ENCODE data around the gene PLXNB3. TPM values are rescaled to one million over a fixed set of nuclear protein-coding genes. Genes with fewer than 3 reads are reported as not detected.

The PLXNB3 gene
- total RNA-seq, 2 experiments from 2014 or later = not detected

DNA sequence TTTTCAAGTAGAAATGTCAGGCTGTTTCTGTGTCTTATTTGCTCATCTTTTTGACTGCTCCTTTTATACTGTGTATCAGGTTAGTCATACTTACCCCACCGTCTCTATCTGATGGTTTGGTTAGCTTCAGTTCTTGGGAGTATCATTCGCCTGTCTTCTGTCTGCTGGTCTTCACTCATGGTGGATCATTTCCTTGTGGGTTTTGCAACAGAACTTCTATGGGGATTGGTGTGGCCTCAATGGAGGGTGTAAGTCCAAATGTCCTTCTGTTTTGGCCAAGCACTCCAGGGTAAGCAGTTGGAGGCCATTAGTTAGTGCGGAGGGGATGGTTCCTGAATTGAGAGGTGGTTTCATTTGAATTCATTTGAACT is 32.2 kb upstream of the PLXNB3 start:
- H3K9me2 ChIP-seq (ENCODE audit: insufficient read depth, low read length) = no peaks in the 10 kb centered on the region
- no peak overlapping the region for H2AFZ ChIP-seq (ENCODE audit: low read length)
- H3K9me3 ChIP-seq (ENCODE audit: low read length) = no peaks in the 10 kb centered on the region
- intact Hi-C loops (cut with micrococcal nuclease; ENCODE audit: unreplicated experiment) = no loop called here
- H4K20me1 ChIP-seq (ENCODE audit: insufficient read depth, low read length) = no peaks in the 10 kb centered on the region
- H3K79me2 ChIP-seq (ENCODE audit: insufficient read depth, low read depth, low read length) = no peaks in the 10 kb centered on the region
- CTCF ChIA-PET (ENCODE audit: unreplicated experiment) = no interaction called here
- no peak overlapping the region for H3K27ac ChIP-seq (ENCODE audit: low read depth, low read length, poor library complexity, severe bottlenecking)
- H3K4me2 ChIP-seq (ENCODE audit: low read length) = no peak overlapping the region
- POLR2A ChIA-PET = no interaction called here
- TF ChIP-seq, protein P1, sequence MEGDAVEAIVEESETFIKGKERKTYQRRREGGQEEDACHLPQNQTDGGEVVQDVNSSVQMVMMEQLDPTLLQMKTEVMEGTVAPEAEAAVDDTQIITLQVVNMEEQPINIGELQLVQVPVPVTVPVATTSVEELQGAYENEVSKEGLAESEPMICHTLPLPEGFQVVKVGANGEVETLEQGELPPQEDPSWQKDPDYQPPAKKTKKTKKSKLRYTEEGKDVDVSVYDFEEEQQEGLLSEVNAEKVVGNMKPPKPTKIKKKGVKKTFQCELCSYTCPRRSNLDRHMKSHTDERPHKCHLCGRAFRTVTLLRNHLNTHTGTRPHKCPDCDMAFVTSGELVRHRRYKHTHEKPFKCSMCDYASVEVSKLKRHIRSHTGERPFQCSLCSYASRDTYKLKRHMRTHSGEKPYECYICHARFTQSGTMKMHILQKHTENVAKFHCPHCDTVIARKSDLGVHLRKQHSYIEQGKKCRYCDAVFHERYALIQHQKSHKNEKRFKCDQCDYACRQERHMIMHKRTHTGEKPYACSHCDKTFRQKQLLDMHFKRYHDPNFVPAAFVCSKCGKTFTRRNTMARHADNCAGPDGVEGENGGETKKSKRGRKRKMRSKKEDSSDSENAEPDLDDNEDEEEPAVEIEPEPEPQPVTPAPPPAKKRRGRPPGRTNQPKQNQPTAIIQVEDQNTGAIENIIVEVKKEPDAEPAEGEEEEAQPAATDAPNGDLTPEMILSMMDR (conservative IDR thresholded peaks at IDR 0.05; ENCODE audit: low read length) = no peak
- no peak for TF ChIP-seq EZH2phosphoT487 (IDR thresholded peaks at IDR 0.05; ENCODE audit: borderline replicate concordance, low read depth, low read length)
- no peak overlapping the region for H3K4me3 ChIP-seq (ENCODE audit: low read depth, low read length, poor library complexity, severe bottlenecking)
- no peak for DNase-seq (ENCODE audit: low spot score)
- BruUV-seq (replicated peaks) = no TSS peak
- peaks cover 27% of the 10 kb centered on the region for H3K4me1 ChIP-seq (ENCODE audit: insufficient read depth, low read length, poor library complexity, severe bottlenecking)
- no peaks in the 10 kb centered on the region; the same call in 1 of the 2 replicates for H3K36me3 ChIP-seq (ENCODE audit: insufficient read depth, low read length)

DNA sequence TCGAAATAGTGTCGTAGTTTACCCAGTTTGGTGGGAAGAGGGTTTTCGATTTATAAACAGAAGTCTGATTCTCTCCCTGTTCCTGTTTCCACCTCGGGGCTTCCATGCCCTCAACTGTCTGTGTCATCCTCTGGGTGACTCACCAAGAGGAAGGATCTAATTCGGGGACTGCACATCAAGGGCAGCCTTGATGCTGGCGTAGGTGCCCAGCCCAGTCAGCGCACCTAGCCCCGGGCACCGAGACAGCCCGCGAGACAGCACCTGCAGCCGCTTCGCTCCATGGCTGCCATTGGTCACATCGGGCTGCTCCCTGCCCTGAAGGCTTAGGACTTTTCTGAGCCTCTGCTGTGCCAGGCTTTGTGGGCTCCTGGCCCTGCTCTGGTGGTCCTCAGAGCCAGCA is 31.6 kb upstream of the PLXNB3 start:
- Histone ChIP-seq H3K27ac (ENCODE audit: low read depth, low read length, poor library complexity, severe bottlenecking) (no peak overlapping the region), H3K79me2 (ENCODE audit: insufficient read depth, low read depth, low read length) (no peaks in the 10 kb centered on the region), H4K20me1 (ENCODE audit: insufficient read depth, low read length) (no peaks in the 10 kb centered on the region), H3K9me3 (ENCODE audit: low read length) (no peaks in the 10 kb centered on the region), H3K4me3 (ENCODE audit: low read depth, low read length, poor library complexity, severe bottlenecking) (no peak overlapping the region), H3K4me1 (ENCODE audit: insufficient read depth, low read length, poor library complexity, severe bottlenecking) (peaks cover 21% of the 10 kb centered on the region), H3K9me2 (ENCODE audit: insufficient read depth, low read length) (no peaks in the 10 kb centered on the region), H3K4me2 (ENCODE audit: low read length) (no peak overlapping the region), H3K36me3 (ENCODE audit: insufficient read depth, low read length) (no peaks in the 10 kb centered on the region; the same call in 1 of the 2 replicates), H2AFZ (ENCODE audit: low read length) (no peak overlapping the region)
- no TSS peak for BruUV-seq (replicated peaks)
- POLR2A ChIA-PET = no interaction called here
- no peak for TF ChIP-seq EZH2phosphoT487 (IDR thresholded peaks at IDR 0.05; ENCODE audit: borderline replicate concordance, low read depth, low read length)
- TF ChIP-seq, protein P1 (conservative IDR thresholded peaks at IDR 0.05; ENCODE audit: low read length) = no peak
- intact Hi-C loops (cut with micrococcal nuclease; ENCODE audit: unreplicated experiment) = no loop called here
- CTCF ChIA-PET (ENCODE audit: unreplicated experiment) = no interaction called here
- DNase-seq (ENCODE audit: low spot score) = no peak

DNA sequence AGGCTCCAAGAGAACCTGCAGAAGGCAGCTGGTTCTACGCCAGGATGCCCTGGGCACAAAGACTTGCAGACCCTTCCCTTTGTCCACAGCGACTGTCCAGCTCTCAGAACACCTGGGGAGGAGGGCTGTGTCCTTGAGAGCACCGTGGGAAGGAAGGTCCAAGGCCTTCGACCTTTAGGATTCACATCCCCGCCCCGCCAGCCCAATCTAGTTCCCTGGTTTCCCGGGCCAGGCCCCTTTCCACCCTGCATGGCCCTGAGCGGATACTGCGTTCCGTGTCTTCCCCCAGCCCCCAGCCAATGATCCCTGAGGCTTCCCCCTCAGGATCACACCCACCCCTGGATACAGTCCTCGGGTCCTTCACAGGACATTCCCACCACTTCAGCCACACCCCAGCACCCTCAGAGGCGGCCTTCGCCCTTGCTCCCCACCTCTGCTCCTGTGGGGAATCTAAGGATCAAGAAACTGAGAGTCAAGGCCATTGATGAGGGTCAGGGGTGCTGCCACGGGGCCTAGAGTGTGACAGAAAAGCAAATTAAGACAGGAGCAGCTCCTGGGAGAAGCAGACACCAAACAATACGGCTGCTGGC is 30.3 kb upstream of the PLXNB3 start:
- POLR2A ChIA-PET = no interaction called here
- no peak overlapping the region for H2AFZ ChIP-seq (ENCODE audit: low read length)
- DNase-seq (ENCODE audit: low spot score) = no peak
- CTCF ChIA-PET (ENCODE audit: unreplicated experiment) = no interaction called here
- H3K79me2 ChIP-seq (ENCODE audit: insufficient read depth, low read depth, low read length) = no peaks in the 10 kb centered on the region
- H3K9me2 ChIP-seq (ENCODE audit: insufficient read depth, low read length) = no peaks in the 10 kb centered on the region
- H3K9me3 ChIP-seq (ENCODE audit: low read length) = no peaks in the 10 kb centered on the region
- H3K27ac ChIP-seq (ENCODE audit: low read depth, low read length, poor library complexity, severe bottlenecking) = no peak overlapping the region
- H3K4me2 ChIP-seq (ENCODE audit: low read length) = no peak overlapping the region
- no peaks in the 10 kb centered on the region; the same call in 1 of the 2 replicates for H3K36me3 ChIP-seq (ENCODE audit: insufficient read depth, low read length)
- intact Hi-C loops (cut with micrococcal nuclease; ENCODE audit: unreplicated experiment) = no loop called here
- TF ChIP-seq, protein P1 (conservative IDR thresholded peaks at IDR 0.05; ENCODE audit: low read length) = no peak
- no peak for TF ChIP-seq EZH2phosphoT487 (IDR thresholded peaks at IDR 0.05; ENCODE audit: borderline replicate concordance, low read depth, low read length)
- BruUV-seq (replicated peaks) = no TSS peak
- H4K20me1 ChIP-seq (ENCODE audit: insufficient read depth, low read length) = no peaks in the 10 kb centered on the region
- H3K4me3 ChIP-seq (ENCODE audit: low read depth, low read length, poor library complexity, severe bottlenecking) = no peak overlapping the region
- peaks cover 10% of the 10 kb centered on the region for H3K4me1 ChIP-seq (ENCODE audit: insufficient read depth, low read length, poor library complexity, severe bottlenecking)

All from OCI-LY7 (cell line).